K562 (cell line): Measurements from ENCODE around the gene APPBP2. TPM values are rescaled to one million over a fixed set of nuclear protein-coding genes. Genes with fewer than 3 reads are reported as not detected.

ENCODE experiments used
- AFF4 ChIP-seq: sonication (generic); formaldehyde crosslinking; IDR thresholded peaks from 2 replicates; pipeline ENCODE4 v1.8.0; 2023; ENCODE audit warnings: mild to moderate bottlenecking, missing genetic modification reagents
- ATF3 ChIP-seq, 2 experiments: fragments of 450-650 bp in 1 of 2; sonication (generic) in 1 of 2; formaldehyde crosslinking in 1 of 2; IDR thresholded peaks in 1 of 2; conservative IDR thresholded peaks in 1 of 2; 2 replicates each; pipeline versions ENCODE4 v1.6.1 to v1.8.1; 2016 to 2023; ENCODE audit warnings: mild to moderate bottlenecking in 2 of 2, moderate library complexity in 2 of 2, inconsistent platforms in 1 of 2, missing genetic modification reagents in 1 of 2
- E2F4 ChIP-seq: sonication (generic); formaldehyde crosslinking; IDR thresholded peaks from 2 replicates; pipeline ENCODE4 v1.8.0; 2022; ENCODE audit warnings: mild to moderate bottlenecking, low read depth, missing genetic modification reagents
- FOXP4 ChIP-seq: sonication (generic); formaldehyde crosslinking; IDR thresholded peaks from 2 replicates; pipeline ENCODE4 v1.8.0; 2022; ENCODE audit warnings: mild to moderate bottlenecking, missing genetic modification reagents, borderline replicate concordance
- IRF1 ChIP-seq: sonication (generic); formaldehyde crosslinking; IDR thresholded peaks from 2 replicates; pipeline ENCODE4 v1.8.0; 2022; ENCODE audit warnings: missing genetic modification reagents, mild to moderate bottlenecking, borderline replicate concordance
- PHF8 ChIP-seq: fragments of 200-600 bp; sonication (generic); IDR thresholded peaks from 2 replicates; pipeline ENCODE4 v1.6.1; 2012; ENCODE audit warnings: mixed run types, mild to moderate bottlenecking, inconsistent platforms, low read length, moderate library complexity, borderline replicate concordance
- SP1 ChIP-seq: sonication (generic); formaldehyde crosslinking; IDR thresholded peaks from 2 replicates; pipeline ENCODE4 v1.8.1; 2022; ENCODE audit warnings: mild to moderate bottlenecking, missing genetic modification reagents
- ZBTB17 ChIP-seq: fragments of 450-650 bp; formaldehyde crosslinking; IDR thresholded peaks from 2 replicates; pipeline ENCODE4 v1.4.0; 2020; ENCODE audit warnings: mild to moderate bottlenecking
- ZNF232 ChIP-seq: sonication (generic); formaldehyde crosslinking; IDR thresholded peaks from 2 replicates; pipeline ENCODE4 v1.8.0; 2022; ENCODE audit warnings: mild to moderate bottlenecking, missing genetic modification reagents
- ZNF280B ChIP-seq: fragments of 250-450 bp; sonication (Bioruptor Pico); IDR thresholded peaks from 2 replicates; pipeline ENCODE4 v1.5.1; 2021; ENCODE audit warnings: mild to moderate bottlenecking
- polyA plus RNA-seq, 8 experiments: library from polyadenylated mRNA; depleted of rRNA in 4 of 8; stranded (reverse) in 5 of 8; unstranded in 3 of 8; fragments of >200 nt; fragmentation: Nextera tagmentation in 2 of 8; fragmentation: Illumina TruSeq in 1 of 8; extraction: Ambion mirVana in 2 of 8; extraction: Trizol in 1 of 8; gene quantifications; 2 replicates each; pipeline versions ENCODE4 v1.2.1 to v1.2.3, GENCODE V29; 2011 to 2014; ENCODE audit warnings: inconsistent platforms in 1 of 8, missing spikeins in 1 of 8
- total RNA-seq, 7 experiments: library from RNA; depleted of rRNA in 6 of 7; stranded (reverse); fragments of >200 nt in 6 of 7; fragmentation: Illumina TruSeq in 2 of 7; extraction: Trizol in 2 of 7; gene quantifications; 2 replicates each; pipeline versions ENCODE4 v1.2.1 to v1.2.3, GENCODE V29; 2011 to 2021; ENCODE audit warnings: low replicate concordance in 1 of 7

Gene APPBP2
- total and polyA plus RNA-seq, 9 of the 15 experiments (the other 6 are each of a cell fraction or from before 2014, with no cell fraction given) = 2.7 to 16.8 (median 6.9) TPM

GRCh38 chr17:60525685-60526514 is at the start of gene APPBP2 (continued):
- TF ChIP-seq ATF3 (IDR thresholded peaks at IDR 0.05) = peak; percentile 81
- TF ChIP-seq ATF3 (CRISPR knock-in tag; conservative IDR thresholded peaks at IDR 0.05) = no peak
- TF ChIP-seq FOXP4 (CRISPR knock-in tag) = peak; percentile 68; the same call in 1 of the 2 replicates
- TF ChIP-seq ZNF280B (CRISPR knock-in tag) = no peak
- TF ChIP-seq E2F4 (CRISPR knock-in tag) = 0 out of 2 replicates have a peak, but pooled peaks have one; percentile 5
- TF ChIP-seq ZBTB17 (CRISPR knock-in tag) = 0 out of 2 replicates have a peak, but pooled peaks have one; percentile 31
- peak; percentile 82; the same call in 1 of the 2 replicates for TF ChIP-seq AFF4 (CRISPR knock-in tag)
- TF ChIP-seq ZNF232 (CRISPR knock-in tag) = no peak
- TF ChIP-seq SP1 (CRISPR knock-in tag) = peak; percentile 46; the same call in 1 of the 2 replicates
- no peak for TF ChIP-seq IRF1 (CRISPR knock-in tag)
- peak; percentile 99; the same call in 1 of the 2 replicates for TF ChIP-seq PHF8
